ENCODE measurements around the gene VAV1.

- TF ChIP-seq CTCF (IDR thresholded peaks at IDR 0.05; ENCODE audit: poor library complexity, severe bottlenecking) (no peak), EZH2 (IDR thresholded peaks at IDR 0.05; ENCODE audit: borderline replicate concordance, insufficient read depth, low read length, poor library complexity, severe bottlenecking) (no peak), REST (IDR thresholded peaks at IDR 0.05; ENCODE audit: borderline replicate concordance) (no peak), POLR2AphosphoS5 (IDR thresholded peaks at IDR 0.05) (no peak), RAD21 (conservative IDR thresholded peaks at IDR 0.05) (no peak), EP300 (conservative IDR thresholded peaks at IDR 0.05; ENCODE audit: poor library complexity, severe bottlenecking) (no peak), TAF1 (IDR thresholded peaks at IDR 0.05; ENCODE audit: low read depth) (no peak), SMC3 (conservative IDR thresholded peaks at IDR 0.05; ENCODE audit: poor library complexity) (no peak)
Observed at GRCh38 chr19:6794686-6795431, 22.4 kb downstream of the VAV1 start.
